HEK293 (cell line): ENCODE results near the gene CSTF1.

ENCODE experiments used
- CTCF ChIP-seq: fragments of 450-650 bp; formaldehyde crosslinking; IDR thresholded peaks from 2 replicates; pipeline ENCODE4 v1.5.1; 2016; ENCODE audit warnings: missing biosample characterization, missing genetic modification characterization
- KLF1 ChIP-seq: fragments of 450-650 bp; formaldehyde crosslinking; IDR thresholded peaks from 2 replicates; pipeline ENCODE4 v1.5.1; 2016; ENCODE audit warnings: missing biosample characterization, missing genetic modification characterization
- PBX3 ChIP-seq: sonication (generic); formaldehyde crosslinking; IDR thresholded peaks from 2 replicates; pipeline ENCODE4 v1.8.1; 2022; ENCODE audit warnings: mild to moderate bottlenecking, moderate library complexity, missing genetic modification reagents
- SP2 ChIP-seq: fragments of 450-650 bp; formaldehyde crosslinking; IDR thresholded peaks from 2 replicates; pipeline ENCODE4 v1.5.1; 2016; ENCODE audit warnings: missing biosample characterization, missing genetic modification characterization
- TRIM28 ChIP-seq: IDR thresholded peaks from 2 replicates; pipeline ENCODE4 v1.6.1; 2011; ENCODE audit warnings: low read length, control low read depth, borderline replicate concordance
- ZBTB21 ChIP-seq: fragments of 450-650 bp; formaldehyde crosslinking; IDR thresholded peaks from 2 replicates; pipeline ENCODE4 v1.5.1; 2017; ENCODE audit warnings: missing biosample characterization, missing genetic modification characterization
- ZFP3 ChIP-seq: fragments of 450-650 bp; formaldehyde crosslinking; IDR thresholded peaks from 2 replicates; pipeline ENCODE4 v1.5.1; 2016; ENCODE audit warnings: low read depth, missing biosample characterization, missing genetic modification characterization
- ZNF518A ChIP-seq: fragments of 450-650 bp; formaldehyde crosslinking; conservative IDR thresholded peaks from 2 replicates; pipeline ENCODE4 v1.5.1; 2016; ENCODE audit warnings: low read depth, missing biosample characterization, missing genetic modification characterization
- ZNF768 ChIP-seq: fragments of 450-650 bp; formaldehyde crosslinking; IDR thresholded peaks from 2 replicates; pipeline ENCODE4 v1.5.1; 2018; ENCODE audit warnings: missing biosample characterization, mild to moderate bottlenecking, missing genetic modification characterization
- TF ChIP-seq, protein P1 (sequence below): fragments of 450-650 bp; formaldehyde crosslinking; IDR thresholded peaks from 2 replicates; pipeline ENCODE4 v1.5.1; 2017; ENCODE audit warnings: missing biosample characterization, missing genetic modification characterization
- TF ChIP-seq, protein P2 (sequence below): fragments of 450-650 bp; formaldehyde crosslinking; IDR thresholded peaks from 2 replicates; pipeline ENCODE4 v1.5.1; 2016; ENCODE audit warnings: missing biosample characterization, missing genetic modification characterization

DNA sequence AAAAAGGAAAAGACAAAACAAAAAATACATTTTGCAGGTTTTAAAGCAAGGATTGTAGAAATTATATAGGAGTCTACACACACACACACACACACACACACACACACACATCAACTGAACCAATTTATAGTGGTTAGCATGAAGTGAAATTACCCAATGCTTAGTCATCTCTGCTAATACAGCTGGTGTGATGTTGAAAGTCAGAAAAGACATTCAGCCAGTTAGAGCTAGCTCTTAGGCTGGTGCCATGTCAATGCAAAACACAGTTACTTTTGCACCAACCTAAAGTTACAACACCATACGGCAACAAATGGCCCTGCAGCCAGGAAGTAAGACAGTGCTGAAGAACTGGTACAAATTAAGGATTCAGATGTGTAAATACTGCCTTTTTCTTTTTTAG lies 18.5 kb upstream of the CSTF1 start:
- TF ChIP-seq, protein P1, sequence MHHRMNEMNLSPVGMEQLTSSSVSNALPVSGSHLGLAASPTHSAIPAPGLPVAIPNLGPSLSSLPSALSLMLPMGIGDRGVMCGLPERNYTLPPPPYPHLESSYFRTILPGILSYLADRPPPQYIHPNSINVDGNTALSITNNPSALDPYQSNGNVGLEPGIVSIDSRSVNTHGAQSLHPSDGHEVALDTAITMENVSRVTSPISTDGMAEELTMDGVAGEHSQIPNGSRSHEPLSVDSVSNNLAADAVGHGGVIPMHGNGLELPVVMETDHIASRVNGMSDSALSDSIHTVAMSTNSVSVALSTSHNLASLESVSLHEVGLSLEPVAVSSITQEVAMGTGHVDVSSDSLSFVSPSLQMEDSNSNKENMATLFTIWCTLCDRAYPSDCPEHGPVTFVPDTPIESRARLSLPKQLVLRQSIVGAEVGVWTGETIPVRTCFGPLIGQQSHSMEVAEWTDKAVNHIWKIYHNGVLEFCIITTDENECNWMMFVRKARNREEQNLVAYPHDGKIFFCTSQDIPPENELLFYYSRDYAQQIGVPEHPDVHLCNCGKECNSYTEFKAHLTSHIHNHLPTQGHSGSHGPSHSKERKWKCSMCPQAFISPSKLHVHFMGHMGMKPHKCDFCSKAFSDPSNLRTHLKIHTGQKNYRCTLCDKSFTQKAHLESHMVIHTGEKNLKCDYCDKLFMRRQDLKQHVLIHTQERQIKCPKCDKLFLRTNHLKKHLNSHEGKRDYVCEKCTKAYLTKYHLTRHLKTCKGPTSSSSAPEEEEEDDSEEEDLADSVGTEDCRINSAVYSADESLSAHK (tag by site-specific recombination) = no peak
- TF ChIP-seq PBX3 (CRISPR knock-in tag) (no peak), SP2 (no peak), ZNF768 (tag by site-specific recombination) (no peak), ZNF518A (tag by site-specific recombination) (no peak), ZBTB21 (tag by site-specific recombination) (no peak), CTCF (tag by site-specific recombination) (no peak), TRIM28 (no peak), KLF1 (tag by site-specific recombination) (no peak), ZFP3 (tag by site-specific recombination) (no peak)
- TF ChIP-seq, protein P2, sequence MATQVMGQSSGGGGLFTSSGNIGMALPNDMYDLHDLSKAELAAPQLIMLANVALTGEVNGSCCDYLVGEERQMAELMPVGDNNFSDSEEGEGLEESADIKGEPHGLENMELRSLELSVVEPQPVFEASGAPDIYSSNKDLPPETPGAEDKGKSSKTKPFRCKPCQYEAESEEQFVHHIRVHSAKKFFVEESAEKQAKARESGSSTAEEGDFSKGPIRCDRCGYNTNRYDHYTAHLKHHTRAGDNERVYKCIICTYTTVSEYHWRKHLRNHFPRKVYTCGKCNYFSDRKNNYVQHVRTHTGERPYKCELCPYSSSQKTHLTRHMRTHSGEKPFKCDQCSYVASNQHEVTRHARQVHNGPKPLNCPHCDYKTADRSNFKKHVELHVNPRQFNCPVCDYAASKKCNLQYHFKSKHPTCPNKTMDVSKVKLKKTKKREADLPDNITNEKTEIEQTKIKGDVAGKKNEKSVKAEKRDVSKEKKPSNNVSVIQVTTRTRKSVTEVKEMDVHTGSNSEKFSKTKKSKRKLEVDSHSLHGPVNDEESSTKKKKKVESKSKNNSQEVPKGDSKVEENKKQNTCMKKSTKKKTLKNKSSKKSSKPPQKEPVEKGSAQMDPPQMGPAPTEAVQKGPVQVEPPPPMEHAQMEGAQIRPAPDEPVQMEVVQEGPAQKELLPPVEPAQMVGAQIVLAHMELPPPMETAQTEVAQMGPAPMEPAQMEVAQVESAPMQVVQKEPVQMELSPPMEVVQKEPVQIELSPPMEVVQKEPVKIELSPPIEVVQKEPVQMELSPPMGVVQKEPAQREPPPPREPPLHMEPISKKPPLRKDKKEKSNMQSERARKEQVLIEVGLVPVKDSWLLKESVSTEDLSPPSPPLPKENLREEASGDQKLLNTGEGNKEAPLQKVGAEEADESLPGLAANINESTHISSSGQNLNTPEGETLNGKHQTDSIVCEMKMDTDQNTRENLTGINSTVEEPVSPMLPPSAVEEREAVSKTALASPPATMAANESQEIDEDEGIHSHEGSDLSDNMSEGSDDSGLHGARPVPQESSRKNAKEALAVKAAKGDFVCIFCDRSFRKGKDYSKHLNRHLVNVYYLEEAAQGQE = no peak
